Subcutaneous abdominal adipose tissue (tissue), 5 donors: Measurements from ENCODE around the gene TAP2.

Source experiments
- H3K27ac ChIP-seq: one replicate; pipeline ENCODE4 v1.7.0; 2013; ENCODE audit warnings: low read depth, mild to moderate bottlenecking, inconsistent platforms, low read length, moderate library complexity
- H3K27me3 ChIP-seq, 5 donors: one replicate each; pipeline ENCODE4 v1.7.0; 2013; ENCODE audit warnings: low read length in 5 of 5, inconsistent platforms in 1 of 5; ENCODE audit not compliant: control insufficient read depth in 5 of 5, insufficient read depth in 4 of 5
- H3K36me3 ChIP-seq, 5 donors: one replicate each; pipeline ENCODE4 v1.7.0; 2013; ENCODE audit warnings: low read length in 5 of 5; ENCODE audit not compliant: control insufficient read depth in 5 of 5, insufficient read depth in 5 of 5
- H3K4me1 ChIP-seq, 5 donors: one replicate each; pipeline ENCODE4 v1.7.0; 2013; ENCODE audit warnings: low read length in 5 of 5, mild to moderate bottlenecking in 3 of 5, moderate library complexity in 1 of 5; ENCODE audit not compliant: control insufficient read depth in 5 of 5, insufficient read depth in 5 of 5
- H3K4me3 ChIP-seq, 5 donors: one replicate each; pipeline ENCODE4 v1.7.0; 2013; ENCODE audit warnings: low read length in 5 of 5, low read depth in 1 of 5
- H3K9ac ChIP-seq, 5 donors: one replicate each; pipeline ENCODE4 v1.7.0; 2013; ENCODE audit warnings: low read length in 5 of 5, mild to moderate bottlenecking in 4 of 5, moderate library complexity in 3 of 5
- H3K9me3 ChIP-seq, 5 donors: one replicate each; pipeline ENCODE4 v1.7.0; 2013; ENCODE audit warnings: low read length in 5 of 5; ENCODE audit not compliant: control insufficient read depth in 5 of 5
- donor health status: healthy.
- donor health status: healthy.
- donor health status: healthy.
- donor health status: healthy.
- donor health status: healthy.

The TAP2 gene

GRCh38 chr6:32845384-32845884 is 6.9 kb upstream of the TAP2 start:
- peaks cover 5 to 70% (median 58%) of the 10 kb centered on the region in 5 donors for H3K36me3 ChIP-seq
- no peak overlapping the region for H3K9ac ChIP-seq
- peaks cover 0 to 63% (median 34%) of the 10 kb centered on the region in 5 donors for H3K4me1 ChIP-seq
- H3K27ac ChIP-seq = peak overlapping the region; percentile 96
- H3K9me3 ChIP-seq = no peaks in the 10 kb centered on the region
- H3K27me3 ChIP-seq = no peaks in the 10 kb centered on the region
- peak overlapping the region in 4 of 5 donors; percentile 27 to 94 (median 84) for H3K4me3 ChIP-seq

DNA sequence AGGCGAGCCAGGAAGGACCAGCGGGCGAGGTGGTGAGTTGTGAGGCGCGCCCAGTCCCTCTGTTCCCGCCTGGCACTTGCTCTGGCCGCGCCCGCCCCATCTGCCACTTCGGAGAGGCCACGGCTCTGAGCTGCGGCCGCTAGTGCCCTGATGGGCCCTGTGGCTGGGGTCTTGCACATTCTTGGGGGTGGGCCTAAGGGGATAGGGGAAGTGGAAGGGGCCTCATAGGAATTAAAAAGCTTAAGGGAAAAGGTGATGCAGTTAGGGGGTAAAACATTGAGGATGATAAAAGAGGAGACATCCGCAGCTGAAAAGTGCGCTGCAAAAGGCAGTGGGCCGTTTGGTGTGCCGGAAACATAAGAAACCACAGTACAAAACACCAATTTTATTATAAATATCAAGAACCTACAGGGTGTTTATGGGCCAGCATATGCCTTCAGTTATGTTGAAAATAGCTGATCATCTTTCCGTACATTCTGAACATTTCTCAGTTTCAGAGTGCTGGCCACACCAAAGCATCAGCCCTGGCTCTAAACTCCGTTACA is 6.4 kb upstream of the TAP2 start:
- no peaks in the 10 kb centered on the region for H3K27me3 ChIP-seq
- H3K4me3 ChIP-seq = peak overlapping the region; percentile 77 to 94 (median 91)
- peak overlapping the region in 2 of 5 donors; percentile 81 to 93 for H3K9ac ChIP-seq
- H3K36me3 ChIP-seq = peaks cover 5 to 67% (median 52%) of the 10 kb centered on the region in 5 donors
- no peaks in the 10 kb centered on the region for H3K9me3 ChIP-seq
- H3K4me1 ChIP-seq = peaks cover 0 to 58% (median 34%) of the 10 kb centered on the region in 5 donors
- H3K27ac ChIP-seq = peak overlapping the region; percentile 96

DNA sequence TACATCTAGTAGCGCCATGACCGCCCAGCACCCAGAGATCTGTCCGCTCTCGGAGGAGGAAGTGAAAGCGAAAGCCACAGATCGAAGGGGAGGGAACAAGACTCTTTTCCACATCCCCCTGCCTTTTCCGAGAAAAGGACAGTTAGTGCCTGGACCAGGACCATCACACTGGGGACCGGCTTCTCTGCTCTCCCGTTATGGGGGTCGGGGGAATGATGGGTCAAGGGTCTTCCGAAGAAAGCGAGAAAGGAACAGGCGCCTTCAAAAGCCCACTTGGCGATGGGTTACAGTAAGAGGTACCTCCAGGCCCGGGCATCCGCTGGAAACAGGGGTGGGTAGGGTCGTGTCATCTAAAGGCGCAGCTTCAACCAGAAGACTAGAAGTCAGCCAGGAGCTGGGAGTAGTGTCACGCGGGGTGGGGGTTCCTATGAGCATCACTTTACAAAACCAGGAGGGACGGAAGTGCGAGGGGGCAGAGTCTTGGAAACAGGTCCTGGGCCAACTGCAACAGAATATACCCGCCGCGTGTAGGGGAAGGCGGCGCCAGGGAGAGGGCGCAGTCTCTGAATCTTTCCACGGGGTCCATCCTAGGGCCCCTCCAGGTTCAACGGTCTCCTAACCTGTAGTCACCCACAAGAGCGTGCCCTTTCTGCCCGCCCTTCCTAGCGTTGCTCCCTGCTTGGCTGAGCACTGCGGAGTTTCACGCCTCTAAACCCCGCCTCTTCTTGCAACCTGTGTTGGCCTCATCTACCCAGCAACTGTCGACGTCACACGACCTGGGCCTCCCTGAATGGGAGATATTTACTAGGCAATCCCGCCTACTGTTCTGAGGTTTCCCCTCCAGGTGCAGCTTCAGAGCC is 5.7 kb upstream of the TAP2 start, which contains the start of gene PSMB8:
Gene PSMB8, minus strand, starts transcription at position 69 of the 860 bp plus-strand sequence. Its CDS starts 51 bp downstream, at position 18.
- Histone ChIP-seq H3K27ac (peak within 1 kb of the TSS; percentile 96), H3K27me3 (no peaks in the 10 kb centered on the region), H3K4me3 (peak within 1 kb of the TSS; percentile 77 to 94 (median 91)), H3K4me1 (peaks cover 0 to 58% (median 34%) of the 10 kb centered on the region in 5 donors), H3K9me3 (no peaks in the 10 kb centered on the region), H3K9ac (peak within 1 kb of the TSS; percentile 75 to 93 (median 81)), H3K36me3 (peaks cover 5 to 64% (median 49%) of the 10 kb centered on the region in 5 donors)

GRCh38 chr6:32843331-32843978 is 4.9 kb upstream of the TAP2 start:
- Histone ChIP-seq H3K27ac (peak overlapping the region; percentile 96), H3K36me3 (peaks cover 5 to 56% (median 41%) of the 10 kb centered on the region in 5 donors), H3K4me3 (peak overlapping the region; percentile 77 to 94 (median 91)), H3K9ac (peak overlapping the region; percentile 75 to 93 (median 81)), H3K4me1 (peaks cover 0 to 61% (median 36%) of the 10 kb centered on the region in 5 donors), H3K27me3 (no peaks in the 10 kb centered on the region), H3K9me3 (no peaks in the 10 kb centered on the region)

GRCh38 chr6:32842690-32843089 is 4.2 kb upstream of the TAP2 start:
- H3K4me1 ChIP-seq = peaks cover 0 to 61% (median 41%) of the 10 kb centered on the region in 5 donors
- H3K9ac ChIP-seq = peak overlapping the region in 1 of 5 donors; percentile 38
- H3K36me3 ChIP-seq = peaks cover 0 to 49% (median 34%) of the 10 kb centered on the region in 5 donors
- H3K27ac ChIP-seq = no peak overlapping the region
- H3K27me3 ChIP-seq = no peaks in the 10 kb centered on the region
- H3K9me3 ChIP-seq = no peaks in the 10 kb centered on the region
- peak overlapping the region in 3 of 5 donors; percentile 77 to 94 (median 91) for H3K4me3 ChIP-seq

GRCh38 chr6:32842021-32842650 is 3.6 kb upstream of the TAP2 start:
- no peaks in the 10 kb centered on the region for H3K9me3 ChIP-seq
- peaks cover 0 to 64% (median 44%) of the 10 kb centered on the region in 5 donors for H3K4me1 ChIP-seq
- peaks cover 0 to 43% (median 29%) of the 10 kb centered on the region in 5 donors for H3K36me3 ChIP-seq
- H3K27ac ChIP-seq = peak overlapping the region; percentile 5
- peak overlapping the region in 2 of 5 donors; percentile 77 to 94 for H3K4me3 ChIP-seq
- H3K27me3 ChIP-seq = no peaks in the 10 kb centered on the region
- no peak overlapping the region for H3K9ac ChIP-seq

GRCh38 chr6:32840604-32841246 is 2.2 kb upstream of the TAP2 start:
- no peaks in the 10 kb centered on the region for H3K27me3 ChIP-seq
- H3K9me3 ChIP-seq = no peaks in the 10 kb centered on the region
- H3K4me3 ChIP-seq = no peak overlapping the region
- peaks cover 0 to 52% (median 43%) of the 10 kb centered on the region in 5 donors for H3K4me1 ChIP-seq
- H3K9ac ChIP-seq = no peak overlapping the region
- peaks cover 0 to 37% (median 18%) of the 10 kb centered on the region in 5 donors for H3K36me3 ChIP-seq
- H3K27ac ChIP-seq = no peak overlapping the region

DNA sequence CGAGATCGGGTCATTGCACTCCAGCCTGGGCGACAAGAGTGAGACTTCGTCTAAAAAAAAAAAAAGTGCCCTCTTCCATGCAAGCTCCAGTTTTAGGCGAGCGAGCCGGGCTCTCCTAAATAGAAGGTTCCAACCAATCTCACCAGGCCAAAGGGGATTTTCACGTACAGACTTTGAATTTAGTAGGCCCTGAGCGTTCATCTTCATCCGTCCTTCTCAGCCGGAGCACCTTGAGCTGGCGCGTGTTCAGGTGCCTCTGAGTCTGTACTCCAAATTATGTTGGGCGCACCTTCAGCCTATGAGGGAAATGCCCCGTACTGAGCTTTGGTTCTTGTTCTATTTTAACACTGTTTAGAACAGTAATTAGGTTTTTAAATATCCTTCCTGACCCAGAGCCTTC is 817 bp upstream of the TAP2 start:
- Histone ChIP-seq H3K4me1 (peaks cover 0 to 38% (median 31%) of the 10 kb centered on the region in 5 donors), H3K9ac (no peak overlapping the region), H3K27ac (peak overlapping the region; percentile 92), H3K36me3 (peaks cover 4 to 46% (median 25%) of the 10 kb centered on the region in 5 donors), H3K4me3 (no peak overlapping the region), H3K27me3 (no peaks in the 10 kb centered on the region), H3K9me3 (no peaks in the 10 kb centered on the region)

DNA sequence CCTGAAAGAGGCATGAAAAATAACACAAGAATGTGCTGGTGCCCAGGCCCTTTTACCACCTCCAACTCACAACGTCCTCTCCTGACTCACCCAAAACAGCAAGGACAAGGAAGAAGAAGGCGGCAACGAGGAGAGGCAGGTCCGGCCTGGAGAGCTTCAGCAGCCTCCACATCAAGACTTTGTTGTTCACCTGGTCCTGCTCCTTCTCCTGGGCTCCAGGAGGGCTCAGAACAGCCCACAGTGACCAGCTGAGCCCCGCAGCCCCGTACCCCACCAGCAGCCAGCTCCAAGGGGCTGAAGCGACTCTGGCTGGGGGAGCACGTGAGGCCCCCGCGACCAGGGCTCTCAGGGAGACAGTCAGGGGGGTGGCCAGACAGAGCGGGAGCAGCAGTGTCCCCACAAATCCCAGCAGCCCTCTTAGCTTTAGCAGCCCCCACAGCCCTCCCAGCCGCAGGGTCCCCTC is 857 bp downstream of the TAP2 start:
- Histone ChIP-seq H3K4me1 (peaks cover 0 to 22% (median 14%) of the 10 kb centered on the region in 5 donors), H3K9me3 (no peaks in the 10 kb centered on the region), H3K9ac (peak overlapping the region in 4 of 5 donors; percentile 64 to 83 (median 78)), H3K27ac (peak overlapping the region; percentile 92), H3K36me3 (peaks cover 4 to 55% (median 29%) of the 10 kb centered on the region in 5 donors), H3K27me3 (no peaks in the 10 kb centered on the region), H3K4me3 (peak overlapping the region; percentile 78 to 90 (median 82))
